KMS-11 (cell line): Measurements from ENCODE around the gene IL3RA.
"Not testable (repeated sequence)": the region's sequence is repeated elsewhere in the genome, so short reads cannot be mapped to it uniquely, and the experiment has no call there.

Experiments used
- H2AFZ ChIP-seq: fragments of 200-600 bp; sonication (generic); 2 replicates; pipeline ENCODE4 v1.6.1; 2016; ENCODE audit warnings: antibody characterized with exemption, mixed run types, low read depth
- H3K27ac ChIP-seq: fragments of 200-600 bp; sonication (generic); 2 replicates; pipeline ENCODE4 v1.6.1; 2016; ENCODE audit warnings: mild to moderate bottlenecking, mixed run types
- H3K27me3 ChIP-seq: fragments of 200-600 bp; sonication (generic); 2 replicates; pipeline ENCODE4 v1.6.1; 2017; ENCODE audit warnings: mild to moderate bottlenecking, low read depth, mixed run types, moderate library complexity; ENCODE audit not compliant: insufficient read depth
- H3K36me3 ChIP-seq: fragments of 200-600 bp; sonication (generic); 2 replicates; pipeline ENCODE4 v1.6.1; 2017; ENCODE audit warnings: mild to moderate bottlenecking, mixed run types; ENCODE audit not compliant: insufficient read depth
- H3K4me1 ChIP-seq: fragments of 200-600 bp; sonication (generic); 2 replicates; pipeline ENCODE4 v1.6.1; 2016; ENCODE audit warnings: mild to moderate bottlenecking, low read depth, mixed run types; ENCODE audit not compliant: poor library complexity, severe bottlenecking
- H3K4me2 ChIP-seq: fragments of 200-600 bp; sonication (generic); 2 replicates; pipeline ENCODE4 v1.7.0; 2016; ENCODE audit warnings: mild to moderate bottlenecking, mixed run types
- H3K4me3 ChIP-seq: fragments of 200-600 bp; sonication (generic); IDR thresholded peaks from 2 replicates; pipeline ENCODE4 v1.6.1; 2017; ENCODE audit warnings: low read depth, low read length, mixed read lengths; ENCODE audit not compliant: insufficient read depth
- H3K79me2 ChIP-seq: fragments of 200-600 bp; sonication (generic); 2 replicates; pipeline ENCODE4 v1.6.1; 2016; ENCODE audit warnings: low read depth, mixed run types; ENCODE audit not compliant: insufficient read depth
- H3K9ac ChIP-seq: fragments of 200-600 bp; sonication (generic); 2 replicates; pipeline ENCODE4 v1.6.1; 2016; ENCODE audit warnings: mild to moderate bottlenecking, mixed run types
- H4K20me1 ChIP-seq: fragments of 200-600 bp; sonication (generic); 2 replicates; pipeline ENCODE4 v1.6.1; 2016; ENCODE audit warnings: mild to moderate bottlenecking, mixed run types; ENCODE audit not compliant: insufficient read depth
- CTCF ChIP-seq: fragments of 200-600 bp; sonication (generic); conservative IDR thresholded peaks from 2 replicates; pipeline ENCODE4 v1.6.1; 2017; ENCODE audit warnings: low read depth, mild to moderate bottlenecking, antibody characterized with exemption, low read length, moderate library complexity, mixed read lengths

IL3RA gene

GRCh38 chrX:1336948-1337779 lies 579 bp downstream of the IL3RA start:
- Histone ChIP-seq H3K36me3 (no peaks in the 10 kb centered on the region), H3K27ac (no peak overlapping the region), H4K20me1 (no peaks in the 10 kb centered on the region), H3K4me3 (no peak overlapping the region), H3K27me3 (no peaks in the 10 kb centered on the region), H3K9ac (no peak overlapping the region), H3K79me2 (no peaks in the 10 kb centered on the region), H3K4me1 (no peaks in the 10 kb centered on the region), H2AFZ (peak overlapping the region; percentile 64), H3K4me2 (peak overlapping the region; percentile 45)
- TF ChIP-seq CTCF: no peak

GRCh38 chrX:1341545-1342184 lies 5.1 kb downstream of the IL3RA start:
- no peaks in the 10 kb centered on the region for H3K27me3 ChIP-seq
- H3K36me3 ChIP-seq: no peaks in the 10 kb centered on the region
- H2AFZ ChIP-seq: no peak overlapping the region
- H3K27ac ChIP-seq: no peak overlapping the region
- no peaks in the 10 kb centered on the region for H3K4me1 ChIP-seq
- H3K9ac ChIP-seq: no peak overlapping the region
- no peaks in the 10 kb centered on the region for H3K79me2 ChIP-seq
- H4K20me1 ChIP-seq: no peaks in the 10 kb centered on the region
- no peak overlapping the region for H3K4me2 ChIP-seq
- no peak for TF ChIP-seq CTCF
- H3K4me3 ChIP-seq: no peak overlapping the region

- not testable (repeated sequence) for H3K36me3 ChIP-seq, H3K27me3 ChIP-seq, H3K9ac ChIP-seq, H3K27ac ChIP-seq, H3K4me2 ChIP-seq, H4K20me1 ChIP-seq, H3K4me3 ChIP-seq, H3K79me2 ChIP-seq, H3K4me1 ChIP-seq, H2AFZ ChIP-seq
Measured at GRCh38 chrX:1349606-1350005, 13.0 kb downstream of the IL3RA start.

- TF ChIP-seq CTCF: no peak
- H3K79me2 ChIP-seq: no peaks in the 10 kb centered on the region
- H3K27me3 ChIP-seq: no peaks in the 10 kb centered on the region
- H3K27ac ChIP-seq: no peak overlapping the region
- H3K36me3 ChIP-seq: no peaks in the 10 kb centered on the region
- no peak overlapping the region for H3K9ac ChIP-seq
- no peak overlapping the region for H3K4me3 ChIP-seq
- H4K20me1 ChIP-seq: no peaks in the 10 kb centered on the region
- no peaks in the 10 kb centered on the region for H3K4me1 ChIP-seq
- no peak overlapping the region for H2AFZ ChIP-seq
- no peak overlapping the region for H3K4me2 ChIP-seq
Measured at GRCh38 chrX:1351981-1352714, 15.6 kb downstream of the IL3RA start.
